ENCODE data around the gene MYO1H. TPM values are rescaled to one million over a fixed set of nuclear protein-coding genes. Genes with fewer than 3 reads are reported as not detected.
A peak's percentile ranks its signal among the peaks of the same experiment; 100 is the strongest.

Gene MYO1H
- total and polyA plus RNA-seq, 2 of the 13 experiments (the other 11 are each of a cell fraction or from before 2014, with no cell fraction given) = not detected

DNA sequence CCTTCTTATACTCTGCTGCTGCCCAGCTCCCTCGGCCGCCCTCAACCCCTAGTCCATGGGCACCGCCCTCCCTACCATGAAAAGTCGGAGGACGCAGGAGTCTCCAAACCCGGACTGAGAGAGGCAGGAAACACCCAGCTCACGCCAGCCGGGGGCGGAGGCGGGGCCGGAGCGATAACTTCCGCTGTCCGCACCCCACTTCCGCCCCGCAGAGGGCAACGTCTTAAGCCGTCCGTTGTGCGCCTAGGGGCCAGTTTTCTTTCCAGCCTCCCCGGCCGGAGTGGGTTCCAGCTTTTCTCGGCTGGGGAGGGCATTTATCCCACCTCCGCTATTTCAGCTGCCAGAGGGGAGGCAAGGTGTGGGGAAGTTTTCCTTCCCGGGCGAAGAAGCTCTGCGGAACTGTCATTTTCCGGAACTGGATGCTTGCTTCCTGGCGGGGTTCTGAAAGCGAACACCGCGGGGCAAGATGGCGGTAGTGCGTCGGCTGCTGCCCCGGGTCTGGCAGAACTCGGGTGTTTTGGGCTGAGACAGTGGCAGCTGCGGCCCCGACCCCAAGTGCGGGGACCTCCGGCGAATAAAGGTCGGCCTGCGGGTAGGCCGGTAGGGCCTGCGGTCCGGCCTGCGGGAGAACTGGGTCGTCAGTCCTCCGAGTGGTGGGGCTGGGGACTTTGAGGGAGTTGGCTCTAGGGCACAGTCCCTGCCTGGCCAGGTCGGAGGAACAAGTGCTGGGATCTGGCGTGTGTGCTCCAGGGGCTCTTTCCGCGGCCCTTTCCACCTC is 129.7 kb downstream of the MYO1H start, which contains the start of the genes KCTD10 and UBE3B (continued):
- TF ChIP-seq ZNF710 (CRISPR knock-in tag; IDR thresholded peaks at IDR 0.05; ENCODE audit: borderline replicate concordance) = peak; percentile 80; the same call in 1 of the 2 replicates
- peak; percentile 82 for TF ChIP-seq SRSF1 (optimal IDR thresholded peaks at IDR 0.05; ENCODE audit: low read depth, low read length)
- TF ChIP-seq ZNF792 (CRISPR knock-in tag; IDR thresholded peaks at IDR 0.05) = peak; percentile 40; the same call in 1 of the 2 replicates
- peak; percentile 60; the same call in 1 of the 2 replicates for TF ChIP-seq MTA1 (CRISPR knock-in tag; IDR thresholded peaks at IDR 0.05; ENCODE audit: borderline replicate concordance)
- TF ChIP-seq CCDC6 (CRISPR knock-in tag; IDR thresholded peaks at IDR 0.05) = no peak
- no peak for TF ChIP-seq PCBP2 (optimal IDR thresholded peaks at IDR 0.05; ENCODE audit: low read depth, low read length, poor library complexity, severe bottlenecking)
- TF ChIP-seq ZNF17 (CRISPR knock-in tag; IDR thresholded peaks at IDR 0.05) = no peak
- no peak for TF ChIP-seq HDAC6 (IDR thresholded peaks at IDR 0.05; ENCODE audit: low read depth, low read length)
- TF ChIP-seq ZNF616 (CRISPR knock-in tag; IDR thresholded peaks at IDR 0.05; ENCODE audit: low read depth) = no peak
- TF ChIP-seq ASH2L (IDR thresholded peaks at IDR 0.05; ENCODE audit: insufficient read length, low read depth, low read length) = peak; percentile 99
- peak; percentile 97 for TF ChIP-seq YY1 (IDR thresholded peaks at IDR 0.05; ENCODE audit: insufficient read depth, insufficient replicate concordance, low read depth, low read length)
- TF ChIP-seq TBX2 (CRISPR knock-in tag; IDR thresholded peaks at IDR 0.05; ENCODE audit: borderline replicate concordance) = peak; percentile 82
- no peak; the same call in 1 of the 2 replicates for TF ChIP-seq ZNF253 (CRISPR knock-in tag; IDR thresholded peaks at IDR 0.05; ENCODE audit: borderline replicate concordance)
- no peak for TF ChIP-seq USF2 (IDR thresholded peaks at IDR 0.05; ENCODE audit: low read depth, low read length)
- no peak; the same call in 1 of the 2 replicates for TF ChIP-seq USF2 (CRISPR knock-in tag; IDR thresholded peaks at IDR 0.05; ENCODE audit: borderline replicate concordance)
- TF ChIP-seq, protein P1, sequence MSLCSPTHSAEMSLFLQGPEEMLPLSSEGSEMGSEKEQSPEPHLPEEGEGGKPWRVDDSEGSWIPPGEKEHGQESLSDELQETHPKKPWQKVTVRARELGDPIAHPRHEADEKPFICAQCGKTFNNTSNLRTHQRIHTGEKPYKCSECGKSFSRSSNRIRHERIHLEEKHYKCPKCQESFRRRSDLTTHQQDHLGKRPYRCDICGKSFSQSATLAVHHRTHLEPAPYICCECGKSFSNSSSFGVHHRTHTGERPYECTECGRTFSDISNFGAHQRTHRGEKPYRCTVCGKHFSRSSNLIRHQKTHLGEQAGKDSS (CRISPR knock-in tag; IDR thresholded peaks at IDR 0.05; ENCODE audit: borderline replicate concordance, low read depth) = 0 out of 2 replicates have a peak, but pooled peaks have one; percentile 13
- TF ChIP-seq HNRNPH1 (optimal IDR thresholded peaks at IDR 0.05; ENCODE audit: low read depth, low read length) = peak; percentile 20
- TF ChIP-seq CCAR2 (optimal IDR thresholded peaks at IDR 0.05; ENCODE audit: low read depth, low read length) = no peak
- TF ChIP-seq ZNF160 (CRISPR knock-in tag; IDR thresholded peaks at IDR 0.05) = peak; percentile 86
- TF ChIP-seq ZBTB3 (CRISPR knock-in tag; IDR thresholded peaks at IDR 0.05; ENCODE audit: borderline replicate concordance, low read depth) = no peak
- no peak for TF ChIP-seq MAFK (conservative IDR thresholded peaks at IDR 0.05 in 1 of 2, IDR thresholded peaks at IDR 0.05 in 1 of 2; ENCODE audit: low read length in 2 of 2)
- TF ChIP-seq CHCHD3 (CRISPR knock-in tag; IDR thresholded peaks at IDR 0.05) = no peak
- peak; percentile 98 for TF ChIP-seq GABPB1 (CRISPR knock-in tag; IDR thresholded peaks at IDR 0.05)
- no peak for TF ChIP-seq ZMYM2 (CRISPR knock-in tag; IDR thresholded peaks at IDR 0.05)
- no peak for TF ChIP-seq ZNF234 (CRISPR knock-in tag; conservative IDR thresholded peaks at IDR 0.05)

All from HepG2 (cell line).